NT2/D1 (cell line): ENCODE measurements around the gene FANCE.
"Not testable (repeated sequence)": the region's sequence is repeated elsewhere in the genome, so short reads cannot be mapped to it uniquely, and the experiment has no call there.

Experiments
- SUZ12 ChIP-seq: IDR thresholded peaks from 2 replicates; pipeline ENCODE4 v1.6.1; 2011; ENCODE audit not compliant: insufficient read length, insufficient read depth; ENCODE audit errors: extremely low read depth
- YY1 ChIP-seq: IDR thresholded peaks from 2 replicates; pipeline ENCODE4 v1.6.1; 2011; ENCODE audit not compliant: insufficient read length, insufficient read depth
- ZNF274 ChIP-seq: IDR thresholded peaks from 2 replicates; pipeline ENCODE4 v1.6.1; 2011; ENCODE audit warnings: mild to moderate bottlenecking, low read depth, low read length

DNA sequence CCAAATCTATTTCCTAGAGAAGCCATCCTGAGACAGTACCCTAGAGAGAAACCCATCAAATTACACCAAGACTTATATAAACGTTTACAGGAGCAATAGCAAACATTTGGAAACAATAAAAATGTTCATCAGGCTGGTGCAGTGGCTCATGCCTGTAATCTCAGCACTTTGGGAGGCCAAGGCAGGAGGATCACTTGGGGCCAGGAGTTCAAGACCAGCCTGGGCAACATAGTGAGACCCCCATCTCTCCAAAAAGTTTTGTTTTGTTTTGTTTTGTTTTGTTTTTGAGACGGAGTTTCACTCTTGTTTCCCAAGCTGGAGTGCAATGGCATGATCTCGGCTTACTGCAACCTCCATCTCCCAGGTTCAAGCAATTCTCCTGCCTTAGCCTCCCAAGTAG, 19.4 kb upstream of the FANCE start:
- not testable (repeated sequence) for TF ChIP-seq SUZ12, YY1, ZNF274
